Sigmoid colon (tissue), 4 donors: ENCODE results near the gene SMARCAD1.

Experiments
- EP300 ChIP-seq, 4 donors: sonication (generic); formaldehyde crosslinking; IDR thresholded peaks; one replicate each; pipeline ENCODE4 v1.6.1; 2017; ENCODE audit warnings: antibody characterized with exemption in 4 of 4
- TF ChIP-seq, protein P1 (sequence below), 4 experiments: fragments of 450-650 bp in 3 of 4; fragments of 200-600 bp in 1 of 4; IDR thresholded peaks; one replicate each; pipeline ENCODE4 v1.5.1; 2016 to 2019; ENCODE audit warnings: antibody characterized with exemption in 4 of 4, mild to moderate bottlenecking in 3 of 4, moderate library complexity in 2 of 4

DNA sequence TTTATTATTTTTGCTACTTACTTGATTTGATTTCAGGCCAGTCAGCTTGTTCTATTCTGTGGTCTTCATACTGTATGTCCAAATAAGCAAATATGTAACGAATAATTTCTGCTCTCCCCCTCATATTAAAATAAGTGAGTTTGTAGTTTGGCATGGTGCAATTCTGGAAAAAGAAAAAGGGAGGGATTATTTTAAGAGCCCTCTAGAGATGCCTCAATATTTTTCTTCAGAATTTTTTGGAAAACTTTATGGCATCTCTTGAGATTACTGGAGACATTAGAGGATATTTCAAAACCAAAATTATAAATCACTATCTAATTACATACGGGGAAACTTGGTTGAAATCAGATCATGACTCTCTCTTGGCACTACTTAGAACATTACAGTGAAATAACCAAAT lies 126.8 kb downstream of the SMARCAD1 start:
- TF ChIP-seq, protein P1, sequence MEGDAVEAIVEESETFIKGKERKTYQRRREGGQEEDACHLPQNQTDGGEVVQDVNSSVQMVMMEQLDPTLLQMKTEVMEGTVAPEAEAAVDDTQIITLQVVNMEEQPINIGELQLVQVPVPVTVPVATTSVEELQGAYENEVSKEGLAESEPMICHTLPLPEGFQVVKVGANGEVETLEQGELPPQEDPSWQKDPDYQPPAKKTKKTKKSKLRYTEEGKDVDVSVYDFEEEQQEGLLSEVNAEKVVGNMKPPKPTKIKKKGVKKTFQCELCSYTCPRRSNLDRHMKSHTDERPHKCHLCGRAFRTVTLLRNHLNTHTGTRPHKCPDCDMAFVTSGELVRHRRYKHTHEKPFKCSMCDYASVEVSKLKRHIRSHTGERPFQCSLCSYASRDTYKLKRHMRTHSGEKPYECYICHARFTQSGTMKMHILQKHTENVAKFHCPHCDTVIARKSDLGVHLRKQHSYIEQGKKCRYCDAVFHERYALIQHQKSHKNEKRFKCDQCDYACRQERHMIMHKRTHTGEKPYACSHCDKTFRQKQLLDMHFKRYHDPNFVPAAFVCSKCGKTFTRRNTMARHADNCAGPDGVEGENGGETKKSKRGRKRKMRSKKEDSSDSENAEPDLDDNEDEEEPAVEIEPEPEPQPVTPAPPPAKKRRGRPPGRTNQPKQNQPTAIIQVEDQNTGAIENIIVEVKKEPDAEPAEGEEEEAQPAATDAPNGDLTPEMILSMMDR (IDR thresholded peaks at IDR 0.05) = no peak
- no peak for TF ChIP-seq EP300 (IDR thresholded peaks at IDR 0.05)
